B cell (primary cell): ENCODE results near the gene TLE5. TPM values are rescaled to one million over a fixed set of nuclear protein-coding genes. Genes with fewer than 3 reads are reported as not detected.

Experiments used
- ATAC-seq: fragments of 200-7000 bp; cut with Tn5 transposase; one replicate; pipeline ENCODE4 v1.10.0; 2021; ENCODE audit warnings: low read depth, mild to moderate bottlenecking, moderate number of reproducible peaks, moderate library complexity
- CTCF ChIA-PET: fragments of 350-600 bp; sonication (Branson Sonifier 250); formaldehyde crosslinking; loops from one replicate; lab custom pipeline; 2021; ENCODE audit warnings: antibody characterized with exemption, inconsistent platforms; lab: Charles Lee
- POLR2A ChIA-PET: fragments of 350-600 bp; sonication (Branson Sonifier 250); formaldehyde crosslinking; loops from one replicate; lab custom pipeline; 2021; ENCODE audit warnings: antibody characterized with exemption; lab: Charles Lee
- DNase-seq: peaks from one replicate; pipeline ENCODE4 v3.0.0; 2013
- H2AFZ ChIP-seq: 2 replicates; pipeline ENCODE4 v1.6.1; 2012; ENCODE audit warnings: mild to moderate bottlenecking, low read depth, low read length; ENCODE audit not compliant: insufficient read depth, poor library complexity, severe bottlenecking
- H3K27ac ChIP-seq, 2 donors: 1 replicate in 1 of 2; 2 replicates in 1 of 2; pipeline ENCODE4 v1.5.1; 2012 to 2013; ENCODE audit warnings: low read length in 2 of 2, mild to moderate bottlenecking in 2 of 2, moderate library complexity in 1 of 2
- H3K27me3 ChIP-seq, 4 experiments: fragments of 200-600 bp in 1 of 4; sonication (generic) in 1 of 4; replicated peaks in 1 of 4; 1 replicate in 2 of 4; 2 replicates in 2 of 4; pipeline versions ENCODE4 v1.6.1 to v1.7.0; 2013 to 2016; ENCODE audit warnings: low read length in 3 of 4, mild to moderate bottlenecking in 2 of 4, mixed read lengths in 1 of 4, moderate library complexity in 1 of 4; ENCODE audit not compliant: insufficient read depth in 4 of 4, control insufficient read depth in 3 of 4; ENCODE audit errors: control extremely low read depth in 1 of 4
- H3K36me3 ChIP-seq, 2 experiments: replicated peaks in 1 of 2; 1 replicate in 1 of 2; 2 replicates in 1 of 2; pipeline versions ENCODE4 v1.6.1 to v1.7.1; 2013; ENCODE audit warnings: low read length in 1 of 2; ENCODE audit not compliant: insufficient read depth in 2 of 2, control insufficient read depth in 1 of 2; ENCODE audit errors: control extremely low read depth in 1 of 2, extremely low read depth in 1 of 2
- H3K4me1 ChIP-seq, 2 donors: fragments of 200-600 bp in 1 of 2; sonication (generic) in 1 of 2; 1 replicate in 1 of 2; 2 replicates in 1 of 2; pipeline versions ENCODE4 v1.5.1 to v1.6.1; 2013 to 2017; ENCODE audit warnings: low read length in 2 of 2; ENCODE audit not compliant: control insufficient read depth in 2 of 2, insufficient read depth in 2 of 2
- H3K4me2 ChIP-seq: replicated peaks from 2 replicates; pipeline ENCODE3; 2012; ENCODE audit warnings: mild to moderate bottlenecking, low read depth, low read length; ENCODE audit not compliant: poor library complexity, severe bottlenecking
- H3K4me3 ChIP-seq, 5 experiments: fragments of 200-600 bp in 1 of 5; sonication (generic) in 1 of 5; 1 replicate in 3 of 5; 2 replicates in 2 of 5; pipeline versions ENCODE4 v1.5.1 to v1.7.0; 2011 to 2016; ENCODE audit warnings: low read length in 4 of 5, mild to moderate bottlenecking in 4 of 5, low read depth in 2 of 5, control low read depth in 1 of 5, moderate library complexity in 1 of 5; ENCODE audit not compliant: insufficient read depth in 1 of 5; ENCODE audit errors: control extremely low read depth in 1 of 5, extremely low read depth in 1 of 5
- H3K79me2 ChIP-seq: fragments of 200-600 bp; sonication (generic); one replicate; pipeline ENCODE4 v1.6.0; 2016; ENCODE audit warnings: low read length; ENCODE audit not compliant: control insufficient read depth, insufficient read depth
- H3K9ac ChIP-seq: fragments of 200-600 bp; sonication (generic); 2 replicates; pipeline ENCODE4 v1.6.1; 2017; ENCODE audit warnings: mild to moderate bottlenecking, low read length, moderate library complexity
- H3K9me3 ChIP-seq, 3 donors: one replicate each; pipeline versions ENCODE4 v1.6.1 to v1.7.1; 2013; ENCODE audit warnings: low read length in 2 of 3; ENCODE audit not compliant: control insufficient read depth in 2 of 3, insufficient read depth in 1 of 3; ENCODE audit errors: control extremely low read depth in 1 of 3
- H4K20me1 ChIP-seq: 2 replicates; pipeline ENCODE4 v1.6.0; 2012; ENCODE audit warnings: mild to moderate bottlenecking, low read length; ENCODE audit not compliant: insufficient read depth, control insufficient read depth, poor library complexity, severe bottlenecking
- H3K27ac Mint-ChIP-seq: one replicate; pipeline ENCODE4 v1.8.0; 2021; ENCODE audit warnings: mixed read lengths
- H3K27me3 Mint-ChIP-seq: one replicate; pipeline ENCODE4 v1.8.0; 2021; ENCODE audit warnings: mixed read lengths
- H3K4me1 Mint-ChIP-seq: one replicate; pipeline ENCODE4 v1.8.0; 2021; ENCODE audit warnings: mixed read lengths
- H3K4me3 Mint-ChIP-seq: one replicate; pipeline ENCODE4 v1.8.0; 2021; ENCODE audit warnings: mixed read lengths
- H3K9me3 Mint-ChIP-seq: one replicate; pipeline ENCODE4 v1.8.0; 2022; ENCODE audit warnings: mixed read lengths; ENCODE audit not compliant: insufficient read depth
- CTCF ChIP-seq: fragments of 200-600 bp; IDR thresholded peaks from one replicate; pipeline ENCODE4 v1.8.0; 2022; ENCODE audit warnings: antibody characterized with exemption, mild to moderate bottlenecking
- EZH2 ChIP-seq: IDR thresholded peaks from 2 replicates; pipeline ENCODE4 v1.6.1; 2012; ENCODE audit warnings: borderline replicate concordance, low read depth, mild to moderate bottlenecking, moderate library complexity, low read length; ENCODE audit not compliant: insufficient read depth, poor library complexity, severe bottlenecking
- WGBS: methylation state at CpG from one replicate; pipeline ENCODE4 v1.1.5; 2013; ENCODE audit warnings: missing lambda C conversion rate; ENCODE audit not compliant: insufficient coverage; 5-methylcytosine and 5-hydroxymethylcytosine counted together
- intact Hi-C: fragments of 100-400 bp; cut with micrococcal nuclease; formaldehyde crosslinking; loops from one replicate; pipeline ENCODE4 v1.10.0; 2022
- polyA plus RNA-seq: library from polyadenylated mRNA; depleted of rRNA; stranded (reverse); fragments of >200 nt; gene quantifications from 2 replicates; pipeline ENCODE4 v1.2.3, GENCODE V29; 2012
- total RNA-seq, 2 donors: library from RNA; stranded (reverse); fragments of 120-200 nt in 1 of 2; gene quantifications; 1 replicate in 1 of 2; 2 replicates in 1 of 2; pipeline versions ENCODE4 v1.2.3 to v1.2.4, GENCODE V29; 2013 to 2022

Gene TLE5
- total and polyA plus RNA-seq, 2 donors (not counting 1 experiment from before 2014, with no cell fraction given), result 697 to 1,132 TPM

GRCh38 chr19:3006075-3006767, 56.1 kb downstream of the TLE5 start:
- no peak overlapping the region for H3K4me3 ChIP-seq
- ChIA-PET POLR2A (no interaction called here), CTCF (interaction anchor here (0.6 kb wide), 2 partner anchors 44 to 141 kb away, joined by 3 read pairs; no protein-coding TSS in a partner anchor)
- H3K27ac ChIP-seq, result no peak overlapping the region
- Mint-ChIP-seq H3K27ac (no peak overlapping the region), H3K4me3 (no peak overlapping the region), H3K4me1 (no peaks in the 10 kb centered on the region), H3K9me3 (no peaks in the 10 kb centered on the region), H3K27me3 (no peaks in the 10 kb centered on the region)
- DNase-seq (no peak), ATAC-seq (no peak)
- H3K27me3 ChIP-seq, result peaks cover 0 to 3% (median 1%) of the 10 kb centered on the region in 4 experiments
- H3K9me3 ChIP-seq, result peaks cover 0 to 6% (median 0%) of the 10 kb centered on the region in 3 donors
- no peaks in the 10 kb centered on the region for H4K20me1 ChIP-seq
- TF ChIP-seq EZH2 (no peak), CTCF (no peak)
- 87% methylated on average over 36 of the region's 37 CpGs for WGBS
- no peaks in the 10 kb centered on the region for H3K36me3 ChIP-seq
- no peaks in the 10 kb centered on the region for H3K79me2 ChIP-seq
- H3K4me2 ChIP-seq, result no peak overlapping the region
- H3K9ac ChIP-seq, result no peak overlapping the region
- H3K4me1 ChIP-seq, result no peaks in the 10 kb centered on the region
- no peak overlapping the region for H2AFZ ChIP-seq
- intact Hi-C loops, result no loop called here

- H3K9me3 Mint-ChIP-seq, result no peaks in the 10 kb centered on the region
- H3K4me3 ChIP-seq, result no peak overlapping the region
- no peak overlapping the region for H3K4me2 ChIP-seq
- H3K27ac Mint-ChIP-seq, result no peak overlapping the region
- no peaks in the 10 kb centered on the region for H4K20me1 ChIP-seq
- H3K9ac ChIP-seq, result no peak overlapping the region
- ATAC-seq (no peak), DNase-seq (no peak)
- ChIA-PET POLR2A (no interaction called here), CTCF (interaction anchor here (0.6 to 1.6 kb wide), 3 partner anchors 43 to 120 kb away, joined by 3 to 6 read pairs (median 3); no protein-coding TSS in a partner anchor)
- WGBS, result 93% methylated on average over 17 of the region's 18 CpGs
- H3K9me3 ChIP-seq, result peaks cover 0 to 6% (median 0%) of the 10 kb centered on the region in 3 donors
- H3K4me3 Mint-ChIP-seq, result no peak overlapping the region
- H3K27me3 Mint-ChIP-seq, result no peaks in the 10 kb centered on the region
- H3K36me3 ChIP-seq, result no peaks in the 10 kb centered on the region
- no peak overlapping the region for H3K27ac ChIP-seq
- no peaks in the 10 kb centered on the region for H3K4me1 ChIP-seq
- TF ChIP-seq CTCF, result no peak
- no peak for TF ChIP-seq EZH2
- no peak overlapping the region for H2AFZ ChIP-seq
- intact Hi-C loops, result no loop called here
- H3K27me3 ChIP-seq, result peaks cover 0 to 3% (median under 1%) of the 10 kb centered on the region in 4 experiments
- no peaks in the 10 kb centered on the region for H3K79me2 ChIP-seq
- no peaks in the 10 kb centered on the region for H3K4me1 Mint-ChIP-seq
These were observed 57.0 kb downstream of the TLE5 start for GRCh38 chr19:3005345-3005744.
